OCI-LY7 (cell line): ENCODE results near the gene ZMYM5.

Experiments used
- EZH2phosphoT487 ChIP-seq: fragments of 200-600 bp; sonication (generic); IDR thresholded peaks from 2 replicates; pipeline ENCODE4 v1.6.1; 2018; ENCODE audit warnings: low read depth, borderline replicate concordance, mild to moderate bottlenecking, mixed run types, antibody characterized with exemption, low read length, moderate library complexity, mixed read lengths
- TF ChIP-seq, protein P1 (sequence below): fragments of 200-600 bp; sonication (generic); conservative IDR thresholded peaks from 2 replicates; pipeline ENCODE4 v1.5.1; 2014; ENCODE audit warnings: mild to moderate bottlenecking, antibody characterized with exemption, low read length, moderate library complexity, mixed read lengths

DNA sequence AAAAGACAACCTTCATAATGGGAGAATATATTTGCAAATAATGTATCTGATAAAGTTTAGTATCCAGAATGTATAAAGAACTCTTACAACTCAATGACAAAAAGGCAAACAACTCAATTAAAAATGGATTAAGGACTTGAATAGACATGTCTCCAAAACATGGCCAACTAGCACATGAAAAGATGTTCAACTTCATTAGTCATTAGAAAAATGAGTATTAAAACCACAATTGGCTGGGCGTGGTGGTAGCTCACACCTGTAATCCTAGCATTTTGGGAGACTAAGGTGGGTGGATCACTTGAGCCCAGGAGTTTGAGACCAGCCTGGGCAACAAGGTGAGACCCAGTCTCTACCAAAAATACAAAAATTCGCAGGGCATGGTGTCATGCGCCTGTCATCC is 18.8 kb upstream of the ZMYM5 start:
- TF ChIP-seq, protein P1, sequence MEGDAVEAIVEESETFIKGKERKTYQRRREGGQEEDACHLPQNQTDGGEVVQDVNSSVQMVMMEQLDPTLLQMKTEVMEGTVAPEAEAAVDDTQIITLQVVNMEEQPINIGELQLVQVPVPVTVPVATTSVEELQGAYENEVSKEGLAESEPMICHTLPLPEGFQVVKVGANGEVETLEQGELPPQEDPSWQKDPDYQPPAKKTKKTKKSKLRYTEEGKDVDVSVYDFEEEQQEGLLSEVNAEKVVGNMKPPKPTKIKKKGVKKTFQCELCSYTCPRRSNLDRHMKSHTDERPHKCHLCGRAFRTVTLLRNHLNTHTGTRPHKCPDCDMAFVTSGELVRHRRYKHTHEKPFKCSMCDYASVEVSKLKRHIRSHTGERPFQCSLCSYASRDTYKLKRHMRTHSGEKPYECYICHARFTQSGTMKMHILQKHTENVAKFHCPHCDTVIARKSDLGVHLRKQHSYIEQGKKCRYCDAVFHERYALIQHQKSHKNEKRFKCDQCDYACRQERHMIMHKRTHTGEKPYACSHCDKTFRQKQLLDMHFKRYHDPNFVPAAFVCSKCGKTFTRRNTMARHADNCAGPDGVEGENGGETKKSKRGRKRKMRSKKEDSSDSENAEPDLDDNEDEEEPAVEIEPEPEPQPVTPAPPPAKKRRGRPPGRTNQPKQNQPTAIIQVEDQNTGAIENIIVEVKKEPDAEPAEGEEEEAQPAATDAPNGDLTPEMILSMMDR = no peak
- TF ChIP-seq EZH2phosphoT487 = no peak
